Heart right ventricle (tissue), 16 donors: ENCODE results near the gene CREB3L2. TPM values are rescaled to one million over a fixed set of nuclear protein-coding genes. Genes with fewer than 3 reads are reported as not detected.

Source experiments
- ATAC-seq, 8 donors: fragments of 200-7000 bp; cut with Tn5 transposase; one replicate each; pipeline ENCODE4 v1.9.1; 2020; ENCODE audit warnings: mild to moderate bottlenecking in 8 of 8, moderate library complexity in 8 of 8, moderate number of reproducible peaks in 1 of 8
- DNase-seq, 2 donors: peaks; one replicate each; pipeline ENCODE4 v3.0.0-alpha.2; 2020
- H3K27ac ChIP-seq, 10 donors: fragments of 200-600 bp; sonication (generic) in 2 of 10; one replicate each; pipeline versions ENCODE4 v1.5.0 to v1.8.0; 2020 to 2022; ENCODE audit warnings: mild to moderate bottlenecking in 3 of 10
- H3K27me3 ChIP-seq, 7 donors: fragments of 200-600 bp; one replicate each; pipeline ENCODE4 v1.8.0; 2021 to 2022; ENCODE audit warnings: mild to moderate bottlenecking in 2 of 7
- H3K36me3 ChIP-seq, 9 donors: fragments of 200-600 bp; sonication (generic) in 1 of 9; one replicate each; pipeline versions ENCODE4 v1.5.0 to v1.8.0; 2020 to 2022; ENCODE audit warnings: mild to moderate bottlenecking in 2 of 9
- H3K4me1 ChIP-seq, 9 donors: fragments of 200-600 bp; sonication (generic) in 1 of 9; one replicate each; pipeline versions ENCODE4 v1.5.0 to v1.8.0; 2020 to 2022; ENCODE audit warnings: mild to moderate bottlenecking in 4 of 9
- H3K4me3 ChIP-seq, 10 donors: fragments of 200-600 bp; sonication (generic) in 2 of 10; one replicate each; pipeline versions ENCODE4 v1.5.0 to v1.8.0; 2020 to 2022; ENCODE audit warnings: mild to moderate bottlenecking in 7 of 10, moderate library complexity in 2 of 10
- H3K9me3 ChIP-seq, 11 donors: fragments of 200-600 bp in 10 of 11; sonication (generic) in 2 of 11; one replicate each; pipeline versions ENCODE4 v1.5.0 to v1.8.0; 2013 to 2022; ENCODE audit warnings: mild to moderate bottlenecking in 2 of 11, control low read depth in 1 of 11, moderate library complexity in 1 of 11
- WGBS, 2 donors: extraction: QIAGEN DNeasy Blood & Tissue Kit; methylation state at CpG; one replicate each; pipeline ENCODE4 v1.1.7; 2013; ENCODE audit warnings: inconsistent platforms in 1 of 2; 5-methylcytosine and 5-hydroxymethylcytosine counted together
- intact Hi-C, 10 donors: fragments of 100-400 bp; cut with DNase I; formaldehyde crosslinking; loops; one replicate each; pipeline versions ENCODE4 v1.11.1 to v1.14.2; 2022
- polyA plus RNA-seq, 2 donors: library from polyadenylated mRNA; stranded (reverse); fragments of 200-250 nt; gene quantifications; one replicate each; pipeline ENCODE4 v1.2.3, GENCODE V29; 2013
- total RNA-seq, 10 donors: library from RNA; stranded (reverse); fragmentation: NEBNext Ultra II Directional in 3 of 10; extraction: Animal tissue kit (Norgen Biotek cat#: 25700) in 3 of 10; gene quantifications; one replicate each; pipeline versions ENCODE4 v1.2.1 to v1.2.4, GENCODE V29; 2021 to 2023
- TF ChIP-seq, protein P1 (sequence below), 9 donors: fragments of 200-600 bp; sonication (generic) in 2 of 9; IDR thresholded peaks; one replicate each; pipeline versions ENCODE4 v1.5.0 to v1.8.0; 2021 to 2022; ENCODE audit warnings: antibody characterized with exemption in 9 of 9, mild to moderate bottlenecking in 5 of 9, moderate library complexity in 1 of 9
- donor health status: Arrhythmogenic right ventricular cardiomyopathy.
- donor health status: ischemic (EF 13 %, LVEDD 7.1; RV severe dilation, severe dysfunction).
- donor health status: healthy with polysubstance abuse.
- donor health status: DM: no; HTN: yes; CAD: no.
- donor health status: DM: no; HTN: no; CAD: no.
- donor health status: ischemic (EF 25% LVEDD 6.9; RV normal size, moderate dysfunction).
- donor health status: ischemic (EF 25% LVEDD 5.7; RV mildly dilated, moderate dysfunction).
- donor health status: healthy.
- donor health status: DM: yes; HTN: yes; CAD: no.
- donor health status: Ischemic cardiomyopathy.
- donor health status: ischemic (EF 35%, LVEDD 5.7; RV mildly dilated, moderate dysfunction).
- donor health status: nonischemic (EF 11% LVEDD 7.7; RV severe dilation, severe dysfunction).
- donor health status: DM: yes; HTN: yes; CAD: no.
- donor health status: PGD.
- donor health status: ischemic (EF 29% LVEDD 5.4; RV normal size, mild dysfunction).
- donor health status: nonischemic (EF 23%, LVEDD 6.1; RV moderate dilation, normal function).

CREB3L2 gene
- total and polyA plus RNA-seq, 12 donors, result 4.2 to 34.2 (median 23.3) TPM

DNA sequence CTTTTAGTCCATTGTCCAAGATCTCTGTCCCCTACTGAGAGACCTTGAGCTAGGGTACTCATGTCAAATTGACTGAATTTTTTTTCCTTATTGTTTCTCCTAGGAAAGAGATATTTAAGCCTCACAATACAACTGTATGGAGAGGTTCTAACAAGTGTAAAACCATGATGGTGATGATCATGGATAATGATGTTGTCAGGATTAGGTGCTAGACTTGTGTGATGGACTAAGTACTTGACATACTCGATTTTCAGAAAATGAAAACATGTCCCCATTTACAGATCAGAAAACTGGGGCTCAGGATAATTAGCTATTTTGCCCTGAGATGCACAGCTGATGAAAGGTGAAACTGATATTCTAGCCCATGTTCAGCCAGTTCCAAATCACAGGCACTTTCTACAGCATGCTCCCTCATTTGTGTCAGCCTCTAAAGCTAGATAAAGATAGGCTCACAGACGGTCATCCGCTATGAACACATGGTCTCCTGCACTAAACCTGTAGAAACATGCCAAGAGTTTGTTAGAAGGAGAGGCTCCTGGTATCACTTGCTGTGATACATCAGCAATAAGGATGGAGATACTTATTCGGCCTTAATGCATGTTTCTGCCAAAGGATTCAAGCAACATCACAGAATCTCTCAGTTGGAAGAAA, 67.6 kb downstream of the CREB3L2 start:
- DNase-seq (no peak), ATAC-seq (no peak)
- Histone ChIP-seq H3K27ac (peak overlapping the region in 8 of 10 donors; percentile 1 to 79 (median 48)), H3K27me3 (no peaks in the 10 kb centered on the region), H3K9me3 (no peaks in the 10 kb centered on the region), H3K36me3 (no peaks in the 10 kb centered on the region), H3K4me1 (peaks cover 3 to 79% (median 54%) of the 10 kb centered on the region in 9 donors), H3K4me3 (peak overlapping the region in 2 of 10 donors; percentile 26 to 35)
- TF ChIP-seq, protein P1, sequence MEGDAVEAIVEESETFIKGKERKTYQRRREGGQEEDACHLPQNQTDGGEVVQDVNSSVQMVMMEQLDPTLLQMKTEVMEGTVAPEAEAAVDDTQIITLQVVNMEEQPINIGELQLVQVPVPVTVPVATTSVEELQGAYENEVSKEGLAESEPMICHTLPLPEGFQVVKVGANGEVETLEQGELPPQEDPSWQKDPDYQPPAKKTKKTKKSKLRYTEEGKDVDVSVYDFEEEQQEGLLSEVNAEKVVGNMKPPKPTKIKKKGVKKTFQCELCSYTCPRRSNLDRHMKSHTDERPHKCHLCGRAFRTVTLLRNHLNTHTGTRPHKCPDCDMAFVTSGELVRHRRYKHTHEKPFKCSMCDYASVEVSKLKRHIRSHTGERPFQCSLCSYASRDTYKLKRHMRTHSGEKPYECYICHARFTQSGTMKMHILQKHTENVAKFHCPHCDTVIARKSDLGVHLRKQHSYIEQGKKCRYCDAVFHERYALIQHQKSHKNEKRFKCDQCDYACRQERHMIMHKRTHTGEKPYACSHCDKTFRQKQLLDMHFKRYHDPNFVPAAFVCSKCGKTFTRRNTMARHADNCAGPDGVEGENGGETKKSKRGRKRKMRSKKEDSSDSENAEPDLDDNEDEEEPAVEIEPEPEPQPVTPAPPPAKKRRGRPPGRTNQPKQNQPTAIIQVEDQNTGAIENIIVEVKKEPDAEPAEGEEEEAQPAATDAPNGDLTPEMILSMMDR (IDR thresholded peaks at IDR 0.05), result no peak
- intact Hi-C loops, result no loop called here
- 72 to 73% methylated on average over 4 of the region's 4 CpGs for WGBS, 2 donors

DNA sequence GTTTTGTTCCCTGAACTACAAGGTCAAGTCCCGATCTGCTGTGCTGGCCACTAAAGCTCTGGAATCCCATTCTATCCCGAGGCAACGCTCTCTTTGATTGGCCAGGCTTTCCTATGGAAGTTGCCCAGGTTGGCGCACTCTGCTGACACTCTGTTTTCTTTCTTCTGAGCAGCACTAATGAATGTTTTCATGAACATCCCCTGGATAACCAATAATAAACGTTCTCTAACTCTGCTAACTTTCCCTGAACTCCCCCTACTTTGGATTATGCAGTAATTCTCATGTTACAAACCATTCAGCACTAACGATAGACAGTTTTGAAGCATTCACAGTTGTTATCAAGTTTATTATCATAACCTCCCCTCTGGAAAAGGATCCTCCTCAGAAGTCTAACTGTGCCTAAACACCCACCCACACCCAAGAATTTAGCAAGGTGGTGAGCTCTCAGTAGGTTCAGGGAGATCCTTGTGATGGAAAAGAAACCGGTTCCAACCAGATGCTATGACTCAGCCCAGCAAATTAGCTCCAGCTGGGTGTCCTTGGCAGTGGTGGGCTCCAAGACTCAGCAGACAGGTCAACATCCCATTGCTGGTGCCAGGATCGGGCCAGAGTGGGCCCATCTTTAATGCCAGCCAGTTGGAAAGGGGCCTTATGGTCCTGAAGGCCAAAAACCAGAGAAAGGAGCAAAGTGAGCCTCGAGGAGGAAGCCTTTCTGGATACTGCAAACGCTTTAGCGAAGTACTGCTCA, 68.4 kb downstream of the CREB3L2 start:
- intact Hi-C loops, result no loop called here
- 57 to 69% methylated on average over 11 of the region's 11 CpGs for WGBS, 2 donors

DNA sequence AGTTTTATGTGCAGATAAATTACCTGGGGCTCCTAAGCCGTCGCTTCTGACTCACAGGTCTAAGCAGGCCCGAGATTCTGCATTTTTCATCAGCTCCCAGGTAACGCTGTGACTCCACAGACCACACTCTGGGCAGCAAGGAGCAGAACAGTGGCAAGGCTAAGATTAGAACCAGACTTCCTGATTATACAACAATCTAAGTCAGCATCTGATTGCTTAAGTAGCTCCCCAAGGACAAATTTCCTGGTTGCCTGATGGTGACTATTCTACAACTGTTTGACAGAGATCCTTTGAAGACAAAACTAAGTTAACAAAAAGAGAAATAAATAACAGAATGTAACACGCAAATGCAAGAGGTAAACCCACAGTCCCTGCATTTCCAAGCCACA, 69.0 kb downstream of the CREB3L2 start:
- Histone ChIP-seq H3K4me3 (no peak overlapping the region), H3K4me1 (peaks cover 3 to 77% (median 54%) of the 10 kb centered on the region in 9 donors), H3K27ac (peak overlapping the region in 8 of 10 donors; percentile 37 to 79 (median 55)), H3K9me3 (no peaks in the 10 kb centered on the region), H3K36me3 (peaks cover 0 to 4% (median under 1%) of the 10 kb centered on the region in 9 donors), H3K27me3 (no peaks in the 10 kb centered on the region)
- DNase-seq, result peak in 1 of 2 donors; percentile 17
- intact Hi-C loops, result no loop called here
- WGBS, 2 donors, result 39 to 55% methylated on average over 5 of the region's 5 CpGs
- TF ChIP-seq, protein P1 (IDR thresholded peaks at IDR 0.05), result no peak
- peak; percentile 39 to 70 (median 64) for ATAC-seq

More for the DNA sequence above, 68.4 kb downstream of the CREB3L2 start:
- Histone ChIP-seq H3K27ac (peak overlapping the region in 8 of 10 donors; percentile 37 to 79 (median 55)), H3K4me3 (no peak overlapping the region), H3K9me3 (no peaks in the 10 kb centered on the region), H3K27me3 (no peaks in the 10 kb centered on the region), H3K4me1 (peaks cover 3 to 77% (median 54%) of the 10 kb centered on the region in 9 donors), H3K36me3 (no peaks in the 10 kb centered on the region)
- ATAC-seq (peak; percentile 31 to 64 (median 56)), DNase-seq (peak in 1 of 2 donors; percentile 19)
- TF ChIP-seq, protein P1 (IDR thresholded peaks at IDR 0.05), result no peak

DNA sequence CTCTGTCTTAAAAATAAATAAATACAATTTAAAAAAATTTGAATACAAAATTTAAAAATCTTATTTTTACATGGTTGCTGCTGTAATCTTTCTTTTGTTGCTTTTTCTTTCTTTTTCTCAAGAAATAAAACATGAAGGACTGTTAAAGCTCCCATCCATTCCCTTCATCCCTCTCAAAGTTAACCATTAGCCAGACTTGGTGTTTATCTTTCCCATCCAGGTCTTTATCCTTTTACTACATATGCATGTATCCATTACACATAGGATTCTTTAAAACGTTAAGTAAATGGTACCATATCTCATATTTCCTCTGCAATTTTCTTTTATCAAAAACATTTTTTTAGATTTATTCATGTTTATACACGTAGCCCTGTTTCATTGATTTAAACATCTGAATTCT, 70.1 kb downstream of the CREB3L2 start:
- DNase-seq (no peak), ATAC-seq (no peak)
- TF ChIP-seq, protein P1 (IDR thresholded peaks at IDR 0.05), result no peak
- Histone ChIP-seq H3K9me3 (no peaks in the 10 kb centered on the region), H3K36me3 (peaks cover 0 to 15% (median 8%) of the 10 kb centered on the region in 9 donors), H3K4me3 (no peak overlapping the region), H3K27me3 (no peaks in the 10 kb centered on the region), H3K27ac (peak overlapping the region in 2 of 10 donors; percentile 53 to 75), H3K4me1 (peaks cover under 1 to 69% (median 48%) of the 10 kb centered on the region in 9 donors)
- 71 to 81% methylated on average over 2 of the region's 2 CpGs for WGBS, 2 donors
- intact Hi-C loops, result no loop called here
